Transverse colon (tissue), 4 donors: ENCODE data around the gene DCLRE1C. TPM values are rescaled to one million over a fixed set of nuclear protein-coding genes. Genes with fewer than 3 reads are reported as not detected.

ENCODE experiments used
- DNase-seq: peaks from one replicate; pipeline ENCODE4 v3.0.0-alpha.2; 2019
- H3K27ac ChIP-seq, 4 donors: fragments of 200-600 bp; sonication (generic); 2 replicates each; pipeline ENCODE4 v1.5.1; 2016 to 2018; ENCODE audit warnings: inconsistent platforms in 4 of 4
- H3K27me3 ChIP-seq: fragments of 200-600 bp; sonication (generic); 2 replicates; pipeline ENCODE4 v1.5.1; 2017; ENCODE audit warnings: inconsistent platforms
- H3K36me3 ChIP-seq, 4 donors: fragments of 200-600 bp; sonication (generic); 2 replicates each; pipeline ENCODE4 v1.5.1; 2017 to 2019; ENCODE audit warnings: inconsistent platforms in 4 of 4
- H3K4me1 ChIP-seq, 4 donors: fragments of 200-600 bp; sonication (generic); 2 replicates each; pipeline ENCODE4 v1.5.1; 2017 to 2020; ENCODE audit warnings: inconsistent platforms in 4 of 4
- H3K4me3 ChIP-seq, 4 donors: fragments of 200-600 bp; sonication (generic); 1 replicate in 1 of 4; 2 replicates in 3 of 4; pipeline versions ENCODE4 v1.5.1 to v1.6.1; 2017 to 2019; ENCODE audit warnings: inconsistent platforms in 4 of 4
- H3K9me3 ChIP-seq, 2 donors: fragments of 200-600 bp; sonication (generic); 2 replicates each; pipeline ENCODE4 v1.5.1; 2017 to 2019; ENCODE audit warnings: inconsistent platforms in 2 of 2
- CTCF ChIP-seq, 5 experiments: fragments of 200-600 bp in 3 of 5; fragments of 450-650 bp in 2 of 5; sonication (generic) in 3 of 5; IDR thresholded peaks; 1 replicate in 2 of 5; 2 replicates in 3 of 5; pipeline ENCODE4 v1.5.1; 2016 to 2017; ENCODE audit warnings: antibody characterized with exemption in 5 of 5, inconsistent platforms in 3 of 5, mild to moderate bottlenecking in 2 of 5, moderate library complexity in 1 of 5
- EP300 ChIP-seq: sonication (generic); formaldehyde crosslinking; IDR thresholded peaks from one replicate; pipeline ENCODE4 v1.6.1; 2017; ENCODE audit warnings: antibody characterized with exemption, low read depth
- POLR2A ChIP-seq: fragments of 450-650 bp; IDR thresholded peaks from one replicate; pipeline ENCODE4 v1.6.1; 2016; ENCODE audit warnings: antibody characterized with exemption, mild to moderate bottlenecking, moderate library complexity
- POLR2AphosphoS5 ChIP-seq, 3 donors: sonication (generic); formaldehyde crosslinking; IDR thresholded peaks; one replicate each; pipeline ENCODE4 v1.6.1; 2016; ENCODE audit warnings: antibody characterized with exemption in 3 of 3
- WGBS, 2 donors: methylation state at CpG; one replicate each; pipeline ENCODE4 v1.1.5; 2018; ENCODE audit warnings: low coverage in 1 of 2; 5-methylcytosine and 5-hydroxymethylcytosine counted together
- in situ Hi-C, 4 donors: fragments of 200-750 bp; cut with MboI; loops; one replicate each; pipeline versions ENCODE4 v1.15.0 to v1.15.1; 2017; ENCODE audit warnings: low sequenced_read_pairs in 3 of 4, low pct_ligation_motif_present in 1 of 4, low pct_unique_long_range_greater_than_20kb in 1 of 4
- intact Hi-C: fragments of 100-400 bp; cut with DNase I; formaldehyde crosslinking; loops from one replicate; pipeline ENCODE4 v1.15.1; 2023; ENCODE audit warnings: low total_unique reads
- total RNA-seq, 4 donors: library from RNA; depleted of rRNA; stranded (reverse); fragments of >200 nt; gene quantifications; one replicate each; pipeline ENCODE4 v1.1.0, GENCODE V29; 2016

Gene DCLRE1C
- total RNA-seq, 4 donors from 2014 or later: 10.0 to 61.3 (median 13.8) TPM

DNA sequence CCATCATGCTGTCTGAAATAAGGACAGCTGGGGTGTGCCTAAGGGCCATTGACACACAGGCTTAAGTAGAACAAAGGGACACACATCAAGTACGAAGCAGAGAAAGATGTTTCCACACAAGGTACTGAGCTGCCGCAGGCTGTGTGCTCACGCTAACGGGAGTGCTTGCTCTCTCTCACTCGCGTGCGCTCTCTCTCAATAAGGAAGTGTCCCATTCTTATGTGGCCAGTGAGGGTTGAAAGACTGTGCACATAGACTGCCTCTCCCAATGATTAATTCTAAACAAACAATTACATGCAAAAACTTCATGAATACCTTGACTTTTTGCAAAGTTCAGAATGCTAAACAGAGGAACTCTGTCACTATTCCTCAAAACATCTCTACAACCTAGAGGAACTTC lies 29.9 kb downstream of the DCLRE1C start:
- no peak overlapping the region for H3K4me3 ChIP-seq
- in situ Hi-C loops: no loop called here
- WGBS, 2 donors: 98 to 100% methylated on average over 7 of the region's 7 CpGs

GRCh38 chr10:14918964-14919363 lies 34.9 kb downstream of the DCLRE1C start:
- DNase-seq: no peak
- WGBS, 2 donors: 74 to 87% methylated on average over 3 of the region's 3 CpGs
- in situ Hi-C loops: no loop called here
- TF ChIP-seq POLR2A (no peak), POLR2AphosphoS5 (IDR thresholded peaks at IDR 0.05) (no peak), CTCF (IDR thresholded peaks at IDR 0.05) (no peak), EP300 (no peak)
- H3K27me3 ChIP-seq: no peaks in the 10 kb centered on the region
- intact Hi-C loops: no loop called here
- no peak overlapping the region for H3K4me3 ChIP-seq
- H3K27ac ChIP-seq: no peak overlapping the region
- H3K36me3 ChIP-seq: peaks cover 0 to 68% (median 29%) of the 10 kb centered on the region in 4 donors
- H3K4me1 ChIP-seq: no peaks in the 10 kb centered on the region
- H3K9me3 ChIP-seq: peaks cover 11 to 21% of the 10 kb centered on the region in 2 donors

More for the DNA sequence above, 29.9 kb downstream of the DCLRE1C start:
- intact Hi-C loops: no loop called here
- H3K4me1 ChIP-seq: no peaks in the 10 kb centered on the region
- peaks cover 0 to 49% (median 16%) of the 10 kb centered on the region in 4 donors for H3K36me3 ChIP-seq
- no peak for TF ChIP-seq EP300
- TF ChIP-seq CTCF (IDR thresholded peaks at IDR 0.05): no peak
- no peak for TF ChIP-seq POLR2A
- no peak for TF ChIP-seq POLR2AphosphoS5 (IDR thresholded peaks at IDR 0.05)
- H3K27me3 ChIP-seq: no peaks in the 10 kb centered on the region
- H3K27ac ChIP-seq: no peak overlapping the region
- no peaks in the 10 kb centered on the region for H3K9me3 ChIP-seq
- no peak for DNase-seq

- Histone ChIP-seq H3K27me3 (no peaks in the 10 kb centered on the region), H3K27ac (no peak overlapping the region), H3K4me1 (no peaks in the 10 kb centered on the region), H3K36me3 (peaks cover 0 to 76% (median 31%) of the 10 kb centered on the region in 4 donors), H3K9me3 (peaks cover 11 to 21% of the 10 kb centered on the region in 2 donors), H3K4me3 (no peak overlapping the region)
- intact Hi-C loops: no loop called here
- TF ChIP-seq CTCF (IDR thresholded peaks at IDR 0.05) (no peak), POLR2AphosphoS5 (IDR thresholded peaks at IDR 0.05) (no peak), POLR2A (no peak), EP300 (no peak)
- no peak for DNase-seq
- WGBS, 2 donors: 91 to 96% methylated on average over 3 of the region's 3 CpGs
- in situ Hi-C loops: no loop called here
These were observed 36.1 kb downstream of the DCLRE1C start for GRCh38 chr10:14917827-14918226.

GRCh38 chr10:14916600-14916999 lies 37.3 kb downstream of the DCLRE1C start:
- Histone ChIP-seq H3K27me3 (no peaks in the 10 kb centered on the region), H3K4me1 (no peaks in the 10 kb centered on the region), H3K36me3 (peaks cover 0 to 77% (median 25%) of the 10 kb centered on the region in 4 donors), H3K9me3 (peaks cover 11 to 21% of the 10 kb centered on the region in 2 donors), H3K27ac (no peak overlapping the region), H3K4me3 (no peak overlapping the region)
- TF ChIP-seq EP300: no peak
- TF ChIP-seq POLR2AphosphoS5 (IDR thresholded peaks at IDR 0.05): no peak
- TF ChIP-seq POLR2A: no peak
- TF ChIP-seq CTCF (IDR thresholded peaks at IDR 0.05): no peak
- intact Hi-C loops: no loop called here
- DNase-seq: no peak
- WGBS, 2 donors: 97 to 100% methylated on average over 2 of the region's 2 CpGs
- in situ Hi-C loops: no loop called here
